ENCODE data around the gene CDT1. TPM values are rescaled to one million over a fixed set of nuclear protein-coding genes. Genes with fewer than 3 reads are reported as not detected.

CDT1 gene
- total and polyA plus RNA-seq, 10 donors = 1.00 to 17.2 (median 3.6) TPM

- DNase-seq = peak; percentile 73
- TF ChIP-seq POLR2A (IDR thresholded peaks at IDR 0.05) = no peak
- TF ChIP-seq POLR2AphosphoS5 (IDR thresholded peaks at IDR 0.05) = no peak
- no peak for TF ChIP-seq CTCF (IDR thresholded peaks at IDR 0.05 in 8 of 11, conservative IDR thresholded peaks at IDR 0.05 in 3 of 11)
- Histone ChIP-seq H3K27ac (peak overlapping the region; percentile 74 to 97 (median 92)), H3K4me1 (peaks cover 45 to 91% (median 73%) of the 10 kb centered on the region in 6 donors), H3K36me3 (peaks cover 0 to 23% (median 0%) of the 10 kb centered on the region in 6 donors), H3K27me3 (replicated peaks in 1 of 7) (no peaks in the 10 kb centered on the region), H3K4me3 (peak overlapping the region in 4 of 8 donors; percentile 5 to 82 (median 16)), H3K9me3 (no peaks in the 10 kb centered on the region)
- intact Hi-C loops (cut with DNase I; ENCODE audit: low total_unique reads) = no loop called here
- 53 to 68% (median 61%) methylated on average over 10 to 13 of the region's 13 CpGs for WGBS, 5 donors
Observed at GRCh38 chr16:88780142-88781062, 23.2 kb upstream of the CDT1 start.

DNA sequence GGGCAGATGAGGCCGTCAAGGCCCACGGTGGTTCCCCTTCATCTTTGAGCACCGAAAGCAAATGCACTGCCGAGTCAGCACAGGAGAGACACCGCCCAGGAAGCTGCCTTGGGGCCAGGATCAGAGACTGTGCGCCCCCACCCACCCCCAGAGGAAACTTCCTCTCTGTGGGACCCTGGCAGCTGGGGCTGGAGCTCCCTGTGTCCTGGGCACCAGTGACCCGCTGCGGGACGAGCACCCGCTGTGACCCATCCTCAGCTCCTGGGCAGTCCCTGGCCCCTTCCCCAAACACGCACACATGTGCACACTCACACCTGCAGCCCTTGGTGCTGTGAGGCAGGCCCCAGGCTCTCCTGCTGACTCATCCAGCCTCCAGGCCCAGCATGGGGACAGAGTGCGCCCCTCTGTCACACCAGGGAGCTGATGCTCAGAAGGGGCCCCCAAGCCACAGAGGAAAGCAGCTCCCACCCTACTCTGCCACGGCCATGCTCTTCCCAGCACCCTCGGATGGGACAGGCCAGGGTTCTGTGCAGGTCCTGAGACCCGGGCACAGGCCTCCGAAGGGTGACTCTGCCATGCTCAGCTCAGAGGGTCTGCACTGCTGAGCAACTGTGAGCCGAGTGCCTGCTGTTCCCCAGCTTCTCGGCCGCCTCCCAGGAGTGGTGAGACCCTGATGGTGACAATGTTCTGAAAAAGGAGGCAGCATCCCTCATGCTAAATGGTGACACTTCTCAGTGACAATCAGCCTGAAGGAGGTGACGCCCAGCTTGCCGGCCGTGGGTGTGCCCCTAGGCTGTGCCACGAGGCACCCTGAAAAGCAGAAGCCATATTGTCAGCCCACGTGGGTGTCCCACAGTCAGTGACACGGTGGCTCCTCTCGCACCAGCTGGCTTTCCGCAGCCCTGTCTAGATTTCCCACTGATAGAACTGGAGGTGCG is 22.2 kb upstream of the CDT1 start:
- WGBS, 5 donors = 17 to 30% (median 27%) methylated on average over 22 to 28 of the region's 28 CpGs
- H3K4me3 ChIP-seq = peak overlapping the region in 5 of 8 donors; percentile 5 to 82 (median 15)
- H3K27me3 ChIP-seq (replicated peaks in 1 of 7) = no peaks in the 10 kb centered on the region
- TF ChIP-seq CTCF (IDR thresholded peaks at IDR 0.05 in 8 of 11, conservative IDR thresholded peaks at IDR 0.05 in 3 of 11) (no peak), POLR2AphosphoS5 (IDR thresholded peaks at IDR 0.05) (peak; percentile 66 to 76 (median 71))
- no peaks in the 10 kb centered on the region for H3K9me3 ChIP-seq
- peak overlapping the region; percentile 74 to 97 (median 92) for H3K27ac ChIP-seq
- intact Hi-C loops (cut with DNase I; ENCODE audit: low total_unique reads) = no loop called here
- peak; percentile 92 for DNase-seq
- peaks cover 45 to 91% (median 75%) of the 10 kb centered on the region in 6 donors for H3K4me1 ChIP-seq
- peaks cover 0 to 15% (median 0%) of the 10 kb centered on the region in 6 donors for H3K36me3 ChIP-seq

DNA sequence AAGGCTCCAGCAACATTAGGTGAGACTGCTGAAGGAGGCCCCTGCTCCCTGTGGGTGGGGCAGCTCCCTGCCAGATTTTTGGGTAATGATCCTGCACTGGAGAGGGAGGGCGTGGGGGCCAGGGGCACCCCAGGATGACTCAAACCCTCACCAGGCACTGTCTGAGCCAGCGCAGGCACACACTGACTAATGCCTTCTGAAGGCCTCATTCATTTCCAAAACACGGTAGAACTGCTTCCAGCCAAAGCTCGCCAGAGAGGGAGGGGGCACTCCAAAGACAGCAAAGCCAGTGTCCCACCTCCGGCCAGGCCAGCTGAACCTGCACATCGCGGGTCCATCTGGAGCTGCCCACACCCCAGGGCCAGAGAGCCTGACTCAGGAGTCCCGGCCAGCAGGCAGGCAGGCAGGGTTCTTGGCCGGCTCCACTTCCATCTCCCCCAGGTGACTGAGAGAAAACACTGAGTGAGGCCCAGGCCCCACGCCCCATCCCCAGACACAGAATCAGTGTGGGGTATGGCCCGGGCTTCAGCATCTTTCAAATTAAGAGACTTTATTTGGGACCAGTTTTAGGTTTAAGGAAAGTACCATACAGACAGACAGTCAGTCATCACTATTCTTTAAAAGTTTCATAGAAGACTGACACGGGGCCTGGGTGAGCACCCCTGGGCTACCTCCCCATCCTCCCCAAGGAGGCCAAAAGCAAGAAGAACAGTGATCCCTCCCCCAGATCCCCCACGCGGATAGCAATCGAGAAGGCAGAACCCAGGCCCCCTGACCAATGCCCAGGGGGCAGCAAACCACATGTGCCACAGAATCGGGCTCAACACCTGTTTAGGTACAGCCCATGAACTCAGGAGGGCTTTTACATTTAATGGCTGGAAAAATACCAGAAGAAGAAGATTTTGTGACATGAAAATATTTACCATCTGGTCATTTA is 20.9 kb upstream of the CDT1 start:
- TF ChIP-seq POLR2A (IDR thresholded peaks at IDR 0.05) = no peak
- TF ChIP-seq POLR2AphosphoS5 (IDR thresholded peaks at IDR 0.05) = no peak
- no peak for TF ChIP-seq CTCF (IDR thresholded peaks at IDR 0.05 in 8 of 11, conservative IDR thresholded peaks at IDR 0.05 in 3 of 11)
- Histone ChIP-seq H3K9me3 (no peaks in the 10 kb centered on the region), H3K27me3 (replicated peaks in 1 of 7) (no peaks in the 10 kb centered on the region), H3K36me3 (peaks cover 0 to 1% (median 0%) of the 10 kb centered on the region in 6 donors), H3K27ac (peak overlapping the region; percentile 74 to 97 (median 92)), H3K4me1 (peaks cover 45 to 78% (median 68%) of the 10 kb centered on the region in 6 donors), H3K4me3 (peak overlapping the region in 7 of 8 donors; percentile 70 to 88 (median 82))
- peak; percentile 80 for DNase-seq
- 37 to 57% (median 49%) methylated on average over 11 to 16 of the region's 16 CpGs for WGBS, 5 donors
- intact Hi-C loops (cut with DNase I; ENCODE audit: low total_unique reads) = no loop called here

All from spleen (tissue), 11 donors.